Vagina (tissue), 2 donors: ENCODE results near the gene GALNT16. TPM values are rescaled to one million over a fixed set of nuclear protein-coding genes. Genes with fewer than 3 reads are reported as not detected.
A peak's percentile ranks its signal among the peaks of the same experiment; 100 is the strongest.

Experiments
- DNase-seq, 2 donors: peaks; one replicate each; pipeline ENCODE4 v3.0.0-alpha.2; 2017; ENCODE audit errors: extremely low spot score in 2 of 2
- H3K27ac ChIP-seq: fragments of 200-600 bp; sonication (generic); one replicate; pipeline ENCODE4 v1.5.1; 2019
- H3K27me3 ChIP-seq: fragments of 200-600 bp; sonication (generic); one replicate; pipeline ENCODE4 v1.5.1; 2019
- H3K36me3 ChIP-seq, 2 donors: fragments of 200-600 bp; sonication (generic); one replicate each; pipeline ENCODE4 v1.5.1; 2017 to 2019
- H3K4me1 ChIP-seq: fragments of 200-600 bp; sonication (generic); one replicate; pipeline ENCODE4 v1.5.1; 2019
- H3K4me3 ChIP-seq, 2 donors: fragments of 200-600 bp; sonication (generic); 1 replicate in 1 of 2; 2 replicates in 1 of 2; pipeline ENCODE4 v1.5.1; 2016 to 2019
- H3K9me3 ChIP-seq: fragments of 200-600 bp; sonication (generic); one replicate; pipeline ENCODE4 v1.5.1; 2019
- POLR2A ChIP-seq, 2 donors: fragments of 450-650 bp; IDR thresholded peaks; one replicate each; pipeline ENCODE4 v1.6.1; 2017; ENCODE audit warnings: antibody characterized with exemption in 2 of 2, mild to moderate bottlenecking in 2 of 2, moderate library complexity in 2 of 2
- POLR2AphosphoS5 ChIP-seq, 2 donors: sonication (generic); formaldehyde crosslinking; IDR thresholded peaks; one replicate each; pipeline ENCODE4 v1.9.0; 2017; ENCODE audit warnings: antibody characterized with exemption in 2 of 2, mild to moderate bottlenecking in 2 of 2, low read depth in 1 of 2; ENCODE audit not compliant: insufficient read depth in 1 of 2
- intact Hi-C: fragments of 100-400 bp; cut with DNase I; formaldehyde crosslinking; loops from one replicate; pipeline ENCODE4 v1.15.1; 2023
- total RNA-seq: library from RNA; depleted of rRNA; stranded (reverse); fragments of >200 nt; gene quantifications from one replicate; pipeline ENCODE4 v1.2.3, GENCODE V29; 2016
- TF ChIP-seq, protein P1 (sequence below), 3 experiments: fragments of 450-650 bp in 2 of 3; fragments of 200-600 bp in 1 of 3; sonication (generic) in 1 of 3; IDR thresholded peaks; one replicate each; pipeline ENCODE4 v1.5.1; 2017 to 2019; ENCODE audit warnings: antibody characterized with exemption in 3 of 3, mild to moderate bottlenecking in 2 of 3, moderate library complexity in 2 of 3

The GALNT16 gene
- total RNA-seq, 1 donor from 2014 or later = 5.2 TPM

DNA sequence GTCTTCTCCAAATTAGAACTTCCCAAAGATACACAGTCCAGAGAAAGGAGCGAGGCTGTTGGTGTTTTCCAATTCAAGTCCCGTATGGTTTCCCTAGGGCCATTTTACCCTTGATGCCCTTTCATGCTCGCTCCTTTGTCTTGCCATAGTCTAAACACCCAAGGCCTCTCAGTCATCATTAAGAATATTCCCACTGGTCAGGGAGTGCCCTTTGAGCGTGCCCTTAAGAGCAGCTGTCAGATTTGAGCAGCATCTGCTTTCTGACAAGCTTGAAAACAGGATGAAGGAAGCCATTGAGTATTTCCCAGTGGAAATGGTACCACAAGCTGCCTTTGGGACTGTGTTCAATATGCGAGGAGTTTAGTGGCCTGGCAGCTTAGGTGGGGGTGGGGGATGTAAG, 10.4 kb upstream of the GALNT16 start:
- DNase-seq = no peak
- Histone ChIP-seq H3K27me3 (no peaks in the 10 kb centered on the region), H3K27ac (no peak overlapping the region), H3K9me3 (no peaks in the 10 kb centered on the region), H3K4me1 (peaks cover 6% of the 10 kb centered on the region), H3K36me3 (no peaks in the 10 kb centered on the region), H3K4me3 (no peak overlapping the region)
- intact Hi-C loops = loop anchor here (5.0 to 10.0 kb wide), 3 partner anchors 115 to 1328 kb away; no protein-coding TSS in a partner anchor
- TF ChIP-seq POLR2AphosphoS5 (IDR thresholded peaks at IDR 0.05; ENCODE audit: insufficient read depth in 1 of 2, low read depth in 1 of 2) (no peak), POLR2A (IDR thresholded peaks at IDR 0.05) (no peak)
- TF ChIP-seq, protein P1, sequence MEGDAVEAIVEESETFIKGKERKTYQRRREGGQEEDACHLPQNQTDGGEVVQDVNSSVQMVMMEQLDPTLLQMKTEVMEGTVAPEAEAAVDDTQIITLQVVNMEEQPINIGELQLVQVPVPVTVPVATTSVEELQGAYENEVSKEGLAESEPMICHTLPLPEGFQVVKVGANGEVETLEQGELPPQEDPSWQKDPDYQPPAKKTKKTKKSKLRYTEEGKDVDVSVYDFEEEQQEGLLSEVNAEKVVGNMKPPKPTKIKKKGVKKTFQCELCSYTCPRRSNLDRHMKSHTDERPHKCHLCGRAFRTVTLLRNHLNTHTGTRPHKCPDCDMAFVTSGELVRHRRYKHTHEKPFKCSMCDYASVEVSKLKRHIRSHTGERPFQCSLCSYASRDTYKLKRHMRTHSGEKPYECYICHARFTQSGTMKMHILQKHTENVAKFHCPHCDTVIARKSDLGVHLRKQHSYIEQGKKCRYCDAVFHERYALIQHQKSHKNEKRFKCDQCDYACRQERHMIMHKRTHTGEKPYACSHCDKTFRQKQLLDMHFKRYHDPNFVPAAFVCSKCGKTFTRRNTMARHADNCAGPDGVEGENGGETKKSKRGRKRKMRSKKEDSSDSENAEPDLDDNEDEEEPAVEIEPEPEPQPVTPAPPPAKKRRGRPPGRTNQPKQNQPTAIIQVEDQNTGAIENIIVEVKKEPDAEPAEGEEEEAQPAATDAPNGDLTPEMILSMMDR (IDR thresholded peaks at IDR 0.05) = no peak

DNA sequence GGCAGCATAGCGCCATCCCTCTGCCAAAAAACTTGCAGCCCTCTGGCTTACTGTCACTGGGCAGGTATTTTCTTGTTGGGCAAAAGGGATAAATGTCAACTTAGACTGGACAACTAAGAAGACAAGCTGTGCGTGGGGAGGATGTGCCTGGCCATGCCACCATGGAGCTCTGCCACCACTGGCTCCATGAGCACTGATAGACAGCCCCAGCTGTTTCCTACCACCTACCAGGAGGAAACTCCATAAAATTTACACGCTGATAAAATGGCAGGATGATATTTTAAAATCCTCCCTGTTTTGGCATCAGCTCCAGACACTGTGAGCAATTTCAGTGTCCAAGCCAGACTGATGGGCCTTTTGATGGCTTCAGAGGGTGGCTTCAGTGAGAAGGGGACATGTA, 7.1 kb upstream of the GALNT16 start:
- intact Hi-C loops = loop anchor here (5.0 kb wide), 1 partner anchor 1324 kb away; no protein-coding TSS in a partner anchor
- no peaks in the 10 kb centered on the region for H3K36me3 ChIP-seq
- H3K4me1 ChIP-seq = no peaks in the 10 kb centered on the region
- H3K9me3 ChIP-seq = no peaks in the 10 kb centered on the region
- DNase-seq = no peak
- H3K27me3 ChIP-seq = no peaks in the 10 kb centered on the region
- TF ChIP-seq, protein P1 (IDR thresholded peaks at IDR 0.05) = no peak
- TF ChIP-seq POLR2A (IDR thresholded peaks at IDR 0.05) (no peak), POLR2AphosphoS5 (IDR thresholded peaks at IDR 0.05; ENCODE audit: insufficient read depth in 1 of 2, low read depth in 1 of 2) (no peak)
- H3K27ac ChIP-seq = no peak overlapping the region
- no peak overlapping the region for H3K4me3 ChIP-seq

DNA sequence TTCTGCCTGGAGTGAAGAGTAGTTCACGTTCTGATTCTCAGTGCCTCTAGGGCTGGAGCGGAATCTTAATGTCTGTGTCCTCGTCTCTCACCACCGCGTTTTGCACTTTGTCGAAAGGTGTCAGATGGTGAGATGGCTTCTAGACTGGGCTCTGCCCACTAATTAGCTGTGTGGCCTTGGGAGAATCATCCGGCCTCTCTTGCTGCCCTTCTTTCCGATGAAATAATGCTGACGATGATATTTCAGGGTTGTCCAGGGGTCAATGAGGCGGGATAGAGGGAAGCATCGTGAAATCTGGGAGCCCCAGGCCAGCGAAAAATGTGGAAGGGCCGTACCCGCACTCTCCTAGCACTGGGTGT, 811 bp upstream of the GALNT16 start:
- H3K27ac ChIP-seq = no peak overlapping the region
- DNase-seq = no peak
- no peaks in the 10 kb centered on the region for H3K36me3 ChIP-seq
- peak overlapping the region; percentile 53 to 54 for H3K4me3 ChIP-seq
- no peaks in the 10 kb centered on the region for H3K27me3 ChIP-seq
- H3K9me3 ChIP-seq = no peaks in the 10 kb centered on the region
- intact Hi-C loops = no loop called here
- peaks cover 29% of the 10 kb centered on the region for H3K4me1 ChIP-seq
- TF ChIP-seq POLR2A (IDR thresholded peaks at IDR 0.05) = no peak
- TF ChIP-seq, protein P1 (IDR thresholded peaks at IDR 0.05) = no peak
- TF ChIP-seq POLR2AphosphoS5 (IDR thresholded peaks at IDR 0.05; ENCODE audit: insufficient read depth in 1 of 2, low read depth in 1 of 2) = no peak

DNA sequence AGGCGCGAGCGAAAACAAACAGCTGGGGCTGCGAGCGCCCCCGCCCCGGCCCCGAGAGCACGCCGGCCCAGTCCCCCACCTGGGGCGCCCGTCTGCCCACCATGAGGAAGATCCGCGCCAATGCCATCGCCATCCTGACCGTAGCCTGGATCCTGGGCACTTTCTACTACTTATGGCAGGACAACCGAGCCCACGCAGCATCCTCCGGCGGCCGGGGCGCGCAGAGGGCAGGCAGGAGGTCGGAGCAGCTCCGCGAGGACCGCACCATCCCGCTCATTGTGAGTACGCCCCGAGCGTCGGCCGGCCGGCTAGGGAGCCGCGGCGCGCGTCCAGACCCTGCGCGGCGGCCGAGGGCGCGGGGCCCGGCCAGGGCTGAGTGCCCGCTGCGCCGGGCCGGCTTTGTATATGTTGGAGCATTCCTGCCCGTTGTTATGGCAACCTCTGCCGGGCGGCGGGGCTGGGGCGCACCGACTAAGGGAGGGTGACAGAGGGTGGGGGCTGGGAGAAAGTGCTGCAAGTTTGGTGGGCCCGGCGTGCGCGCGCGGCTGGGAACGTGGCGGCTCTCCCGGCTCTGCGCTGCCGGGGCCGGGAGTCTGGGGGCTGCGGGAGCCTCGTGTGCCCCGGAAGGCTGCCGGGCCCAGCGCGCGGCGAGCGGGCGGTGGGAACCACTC, 367 bp downstream of the GALNT16 start:
- Histone ChIP-seq H3K4me1 (peaks cover 29% of the 10 kb centered on the region), H3K27me3 (no peaks in the 10 kb centered on the region), H3K27ac (peak overlapping the region; percentile 53), H3K36me3 (no peaks in the 10 kb centered on the region), H3K9me3 (no peaks in the 10 kb centered on the region), H3K4me3 (peak overlapping the region; percentile 53 to 54)
- intact Hi-C loops = loop anchor here (10.0 kb wide), 1 partner anchor 94 kb away; no protein-coding TSS in a partner anchor
- no peak for DNase-seq
- TF ChIP-seq POLR2A (IDR thresholded peaks at IDR 0.05) (no peak), POLR2AphosphoS5 (IDR thresholded peaks at IDR 0.05; ENCODE audit: insufficient read depth in 1 of 2, low read depth in 1 of 2) (no peak)
- TF ChIP-seq, protein P1 (IDR thresholded peaks at IDR 0.05) = no peak

DNA sequence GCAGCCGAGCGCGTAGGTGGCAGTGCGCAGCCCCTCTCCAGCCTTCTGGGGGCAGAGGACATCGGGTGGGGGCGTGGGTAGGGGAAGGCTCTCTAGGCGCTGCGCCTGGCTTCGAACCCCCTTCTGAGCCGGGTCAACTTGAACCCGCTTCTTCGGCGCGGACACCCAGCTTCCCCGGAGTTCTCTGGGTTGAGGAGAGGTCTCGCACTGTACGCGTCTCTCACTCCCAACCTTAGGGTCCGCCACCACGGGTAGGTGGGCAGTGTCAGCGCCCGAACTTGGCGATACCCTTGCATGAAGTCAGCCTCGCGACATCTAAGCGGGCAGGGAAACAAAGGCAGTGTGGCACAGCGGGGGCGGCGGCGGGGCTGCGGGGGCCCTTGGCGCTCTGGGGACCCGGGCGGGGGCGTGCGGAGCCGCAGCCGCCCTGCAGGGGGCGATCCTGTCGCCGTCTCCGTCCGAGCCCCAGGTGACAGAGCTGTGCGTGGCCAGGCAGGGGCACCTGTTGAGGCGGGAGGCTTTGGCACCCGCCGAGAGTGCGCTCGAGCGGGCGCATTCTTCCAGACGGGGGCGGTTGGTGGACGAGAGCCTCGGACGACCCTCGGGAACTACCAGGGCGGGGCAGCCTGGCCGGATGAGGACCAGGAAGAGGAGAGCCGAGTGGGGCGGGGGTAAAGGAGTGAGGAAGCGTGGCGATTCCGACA, 1.1 kb downstream of the GALNT16 start:
- DNase-seq = no peak
- Histone ChIP-seq H3K4me1 (peaks cover 29% of the 10 kb centered on the region), H3K27ac (peak overlapping the region; percentile 53), H3K27me3 (no peaks in the 10 kb centered on the region), H3K36me3 (no peaks in the 10 kb centered on the region), H3K9me3 (no peaks in the 10 kb centered on the region), H3K4me3 (peak overlapping the region; percentile 53 to 54)
- intact Hi-C loops = loop anchor here (10.0 kb wide), 1 partner anchor 94 kb away; no protein-coding TSS in a partner anchor
- TF ChIP-seq, protein P1 (IDR thresholded peaks at IDR 0.05) = peak in 2 of 3 experiments; percentile 36 to 55
- no peak for TF ChIP-seq POLR2AphosphoS5 (IDR thresholded peaks at IDR 0.05; ENCODE audit: insufficient read depth in 1 of 2, low read depth in 1 of 2)
